Upper lobe of left lung (tissue), 4 donors: ENCODE data around the gene MARCHF9.

Experiments
- POLR2A ChIP-seq, 4 donors: fragments of 450-650 bp; IDR thresholded peaks; one replicate each; pipeline ENCODE4 v1.5.1; 2016 to 2017; ENCODE audit warnings: antibody characterized with exemption in 4 of 4, mild to moderate bottlenecking in 2 of 4
- POLR2AphosphoS5 ChIP-seq, 2 donors: sonication (generic); formaldehyde crosslinking; IDR thresholded peaks; one replicate each; pipeline ENCODE4 v1.5.1; 2017; ENCODE audit warnings: antibody characterized with exemption in 2 of 2
- TF ChIP-seq, protein P1 (sequence below), 6 experiments: fragments of 450-650 bp in 4 of 6; fragments of 200-600 bp in 2 of 6; sonication (generic) in 2 of 6; IDR thresholded peaks; one replicate each; pipeline ENCODE4 v1.5.1; 2016 to 2019; ENCODE audit warnings: antibody characterized with exemption in 6 of 6

- TF ChIP-seq, protein P1, sequence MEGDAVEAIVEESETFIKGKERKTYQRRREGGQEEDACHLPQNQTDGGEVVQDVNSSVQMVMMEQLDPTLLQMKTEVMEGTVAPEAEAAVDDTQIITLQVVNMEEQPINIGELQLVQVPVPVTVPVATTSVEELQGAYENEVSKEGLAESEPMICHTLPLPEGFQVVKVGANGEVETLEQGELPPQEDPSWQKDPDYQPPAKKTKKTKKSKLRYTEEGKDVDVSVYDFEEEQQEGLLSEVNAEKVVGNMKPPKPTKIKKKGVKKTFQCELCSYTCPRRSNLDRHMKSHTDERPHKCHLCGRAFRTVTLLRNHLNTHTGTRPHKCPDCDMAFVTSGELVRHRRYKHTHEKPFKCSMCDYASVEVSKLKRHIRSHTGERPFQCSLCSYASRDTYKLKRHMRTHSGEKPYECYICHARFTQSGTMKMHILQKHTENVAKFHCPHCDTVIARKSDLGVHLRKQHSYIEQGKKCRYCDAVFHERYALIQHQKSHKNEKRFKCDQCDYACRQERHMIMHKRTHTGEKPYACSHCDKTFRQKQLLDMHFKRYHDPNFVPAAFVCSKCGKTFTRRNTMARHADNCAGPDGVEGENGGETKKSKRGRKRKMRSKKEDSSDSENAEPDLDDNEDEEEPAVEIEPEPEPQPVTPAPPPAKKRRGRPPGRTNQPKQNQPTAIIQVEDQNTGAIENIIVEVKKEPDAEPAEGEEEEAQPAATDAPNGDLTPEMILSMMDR (IDR thresholded peaks at IDR 0.05): no peak
- TF ChIP-seq POLR2AphosphoS5 (IDR thresholded peaks at IDR 0.05) (no peak), POLR2A (IDR thresholded peaks at IDR 0.05) (no peak)
These were observed 39.1 kb upstream of the MARCHF9 start for GRCh38 chr12:57715786-57716185.
